Right lobe of liver (tissue), 6 donors: ENCODE results near the gene CDC42BPA. TPM values are rescaled to one million over a fixed set of nuclear protein-coding genes. Genes with fewer than 3 reads are reported as not detected.

Experiments
- ATAC-seq, 4 donors: fragments of 200-7000 bp; cut with Tn5 transposase; one replicate each; pipeline ENCODE4 v1.9.1; 2020; ENCODE audit warnings: mild to moderate bottlenecking in 4 of 4, moderate library complexity in 4 of 4
- DNase-seq, 3 donors: peaks; one replicate each; pipeline ENCODE4 v3.0.0-alpha.2; 2020
- H3K27ac ChIP-seq, 3 donors: fragments of 200-600 bp; one replicate each; pipeline ENCODE4 v1.8.0; 2022
- H3K27me3 ChIP-seq, 2 donors: fragments of 200-600 bp; one replicate each; pipeline ENCODE4 v1.8.0; 2022
- H3K36me3 ChIP-seq, 4 donors: fragments of 200-600 bp; sonication (generic) in 1 of 4; one replicate each; pipeline versions ENCODE4 v1.5.1 to v1.8.0; 2017 to 2022; ENCODE audit warnings: control low read depth in 1 of 4
- H3K4me1 ChIP-seq, 4 donors: fragments of 200-600 bp; sonication (generic) in 1 of 4; one replicate each; pipeline versions ENCODE4 v1.5.1 to v1.8.0; 2017 to 2022; ENCODE audit warnings: control low read depth in 1 of 4
- H3K4me3 ChIP-seq, 3 donors: fragments of 200-600 bp; one replicate each; pipeline ENCODE4 v1.8.0; 2022
- H3K9me3 ChIP-seq, 4 donors: fragments of 200-600 bp; sonication (generic) in 1 of 4; one replicate each; pipeline versions ENCODE4 v1.5.1 to v1.8.0; 2017 to 2022; ENCODE audit warnings: control low read depth in 1 of 4
- POLR2A ChIP-seq: fragments of 450-650 bp; IDR thresholded peaks from one replicate; pipeline ENCODE4 v1.6.1; 2017; ENCODE audit warnings: antibody characterized with exemption, mild to moderate bottlenecking
- WGBS: methylation state at CpG from one replicate; pipeline ENCODE4 v1.1.6; 2018; ENCODE audit warnings: low coverage, low lambda C conversion rate; ENCODE audit not compliant: insufficient coverage; ENCODE audit errors: missing lambda C conversion rate; 5-methylcytosine and 5-hydroxymethylcytosine counted together
- intact Hi-C, 2 donors: fragments of 100-400 bp; cut with DNase I; formaldehyde crosslinking; loops; one replicate each; pipeline versions ENCODE4 v1.11.2 to v1.14.1; 2022
- total RNA-seq, 6 experiments: library from RNA; depleted of rRNA in 2 of 6; stranded (reverse); fragments of >200 nt in 2 of 6; fragmentation: NEBNext Ultra II Directional in 3 of 6; extraction: Animal tissue kit (Norgen Biotek cat#: 25700) in 3 of 6; gene quantifications; one replicate each; pipeline versions ENCODE4 v1.1.0 to v1.2.4, GENCODE V29; 2016 to 2023
- TF ChIP-seq, protein P1 (sequence below), 4 donors: fragments of 200-600 bp in 3 of 4; fragments of 450-650 bp in 1 of 4; IDR thresholded peaks; one replicate each; pipeline versions ENCODE4 v1.5.1 to v1.8.0; 2016 to 2022; ENCODE audit warnings: antibody characterized with exemption in 4 of 4, mild to moderate bottlenecking in 2 of 4
- donor health status: DM: no; HTN: yes; CAD: no.
- donor health status: DM: no; HTN: no; CAD: no.
- donor health status: DM: no; HTN: no; CAD: no.
- donor health status: DM: no; HTN: yes; CAD: no.
- donor health status: DM: no; HTN: yes; CAD: no.

The CDC42BPA gene
- total RNA-seq, 6 experiments from 2014 or later = 11.4 to 35.0 (median 22.2) TPM

DNA sequence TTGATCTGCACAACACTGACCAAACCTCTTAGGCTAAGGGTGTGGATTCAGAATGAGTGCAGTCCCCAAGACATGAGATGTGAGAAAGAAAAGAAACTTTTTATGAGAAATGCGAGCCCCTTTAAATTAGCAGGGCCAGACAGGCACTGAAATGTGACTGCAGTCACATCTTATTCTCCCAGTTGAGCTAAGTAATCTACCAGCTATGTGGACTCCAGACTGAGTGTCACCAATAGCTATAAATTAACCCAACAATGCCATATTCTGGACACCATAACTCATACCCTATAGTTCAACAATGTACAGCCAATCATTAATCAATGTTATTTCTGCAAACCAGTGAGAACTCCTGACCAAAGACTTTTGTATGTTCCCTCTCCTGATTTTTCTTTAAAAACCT, 225.0 kb downstream of the CDC42BPA start:
- 88% methylated on average over 1 of the region's 1 CpG for WGBS

DNA sequence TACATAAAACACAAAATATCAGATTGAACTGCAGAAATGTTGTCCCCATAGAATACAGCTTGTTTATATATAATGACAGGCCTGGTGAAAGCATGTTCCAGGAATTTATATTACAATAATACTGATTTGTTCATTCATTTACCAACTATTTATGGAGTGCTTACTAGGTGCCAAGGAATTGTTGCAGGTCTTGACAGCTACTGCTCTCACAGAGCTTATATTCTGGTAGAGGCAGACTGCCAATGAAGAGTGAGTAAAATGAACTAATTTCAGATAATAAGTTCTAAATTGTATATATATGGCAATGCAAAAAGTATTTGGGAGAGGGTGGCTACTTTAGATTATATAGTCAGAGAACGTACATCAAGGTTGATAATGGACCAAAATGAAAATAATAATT, 226.2 kb downstream of the CDC42BPA start:
- no peak for DNase-seq
- Histone ChIP-seq H3K9me3 (no peaks in the 10 kb centered on the region), H3K27ac (no peak overlapping the region), H3K36me3 (peaks cover 0 to 7% (median 0%) of the 10 kb centered on the region in 4 donors), H3K4me1 (peaks cover 0 to 7% (median 1%) of the 10 kb centered on the region in 4 donors), H3K4me3 (no peak overlapping the region), H3K27me3 (no peaks in the 10 kb centered on the region)
- no peak for ATAC-seq
- TF ChIP-seq, protein P1, sequence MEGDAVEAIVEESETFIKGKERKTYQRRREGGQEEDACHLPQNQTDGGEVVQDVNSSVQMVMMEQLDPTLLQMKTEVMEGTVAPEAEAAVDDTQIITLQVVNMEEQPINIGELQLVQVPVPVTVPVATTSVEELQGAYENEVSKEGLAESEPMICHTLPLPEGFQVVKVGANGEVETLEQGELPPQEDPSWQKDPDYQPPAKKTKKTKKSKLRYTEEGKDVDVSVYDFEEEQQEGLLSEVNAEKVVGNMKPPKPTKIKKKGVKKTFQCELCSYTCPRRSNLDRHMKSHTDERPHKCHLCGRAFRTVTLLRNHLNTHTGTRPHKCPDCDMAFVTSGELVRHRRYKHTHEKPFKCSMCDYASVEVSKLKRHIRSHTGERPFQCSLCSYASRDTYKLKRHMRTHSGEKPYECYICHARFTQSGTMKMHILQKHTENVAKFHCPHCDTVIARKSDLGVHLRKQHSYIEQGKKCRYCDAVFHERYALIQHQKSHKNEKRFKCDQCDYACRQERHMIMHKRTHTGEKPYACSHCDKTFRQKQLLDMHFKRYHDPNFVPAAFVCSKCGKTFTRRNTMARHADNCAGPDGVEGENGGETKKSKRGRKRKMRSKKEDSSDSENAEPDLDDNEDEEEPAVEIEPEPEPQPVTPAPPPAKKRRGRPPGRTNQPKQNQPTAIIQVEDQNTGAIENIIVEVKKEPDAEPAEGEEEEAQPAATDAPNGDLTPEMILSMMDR (IDR thresholded peaks at IDR 0.05) = no peak
- TF ChIP-seq POLR2A = no peak
- intact Hi-C loops = no loop called here
- 92% methylated on average over 1 of the region's 1 CpG for WGBS

More for the DNA sequence above, 225.0 kb downstream of the CDC42BPA start:
- ATAC-seq (no peak), DNase-seq (no peak)
- Histone ChIP-seq H3K27ac (no peak overlapping the region), H3K4me3 (no peak overlapping the region), H3K27me3 (no peaks in the 10 kb centered on the region), H3K36me3 (peaks cover 0 to 7% (median 0%) of the 10 kb centered on the region in 4 donors), H3K9me3 (no peaks in the 10 kb centered on the region), H3K4me1 (peaks cover 0 to 7% (median 1%) of the 10 kb centered on the region in 4 donors)
- intact Hi-C loops = no loop called here
- TF ChIP-seq, protein P1 (IDR thresholded peaks at IDR 0.05) = no peak
- no peak for TF ChIP-seq POLR2A

DNA sequence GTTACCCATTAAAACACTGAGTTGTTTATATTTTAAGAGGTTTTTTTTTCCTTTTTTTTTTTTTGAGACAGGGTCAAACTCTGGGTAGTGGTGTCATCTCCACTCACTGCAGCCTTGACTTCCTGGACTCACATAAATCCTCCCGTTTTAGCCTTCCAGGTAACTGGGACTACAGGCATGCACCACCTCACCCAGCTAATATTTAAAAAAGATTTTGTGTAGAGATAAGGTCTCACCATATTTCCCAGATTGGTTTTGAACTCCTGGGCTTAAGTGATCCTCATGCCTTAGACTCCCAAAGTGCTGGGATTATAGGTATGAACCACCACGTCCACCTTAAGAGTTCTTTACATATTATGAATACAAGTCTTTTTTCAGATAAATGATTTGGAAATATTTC, 231.7 kb downstream of the CDC42BPA start:
- intact Hi-C loops = no loop called here

DNA sequence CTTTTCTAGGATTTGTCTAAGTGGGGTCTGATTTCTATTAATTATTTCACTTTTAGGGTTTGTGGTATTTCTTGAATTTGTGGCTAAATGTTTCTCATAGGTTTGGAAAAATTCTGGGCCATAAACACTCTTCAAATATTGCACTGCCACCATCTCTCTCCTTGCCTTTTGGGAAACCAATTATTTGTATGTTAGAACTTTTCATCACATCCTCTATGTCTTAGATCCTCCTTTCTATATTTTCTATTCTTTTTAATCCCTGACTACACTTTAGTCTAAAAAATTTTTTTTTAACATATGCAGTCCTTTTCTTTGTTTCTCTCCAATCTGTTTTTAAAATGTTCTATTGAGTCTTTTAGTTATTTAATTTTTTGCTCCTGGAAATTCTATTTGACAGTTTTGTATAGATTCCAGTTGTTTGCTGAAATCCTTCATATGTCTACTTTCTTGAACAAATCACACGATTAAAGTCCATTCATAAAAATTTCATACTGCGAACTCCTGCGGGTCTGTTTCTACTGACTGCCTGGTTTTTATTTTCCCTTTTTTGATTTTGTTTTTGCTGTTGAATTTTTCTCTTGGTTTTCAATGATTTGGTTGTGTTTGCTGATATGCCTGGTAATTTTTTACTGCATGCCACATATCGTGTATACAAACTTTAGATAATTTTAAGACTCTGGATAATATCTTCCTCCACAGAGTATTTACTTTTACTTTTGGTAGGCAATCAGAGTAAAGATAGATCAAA, 235.1 kb downstream of the CDC42BPA start:
- ATAC-seq = no peak
- no peak for DNase-seq
- Histone ChIP-seq H3K4me3 (no peak overlapping the region), H3K4me1 (no peaks in the 10 kb centered on the region), H3K27ac (no peak overlapping the region), H3K27me3 (no peaks in the 10 kb centered on the region), H3K36me3 (peaks cover 0 to 6% (median 0%) of the 10 kb centered on the region in 4 donors), H3K9me3 (no peaks in the 10 kb centered on the region)
- intact Hi-C loops = no loop called here
- TF ChIP-seq, protein P1 (IDR thresholded peaks at IDR 0.05) = no peak
- TF ChIP-seq POLR2A = no peak
- WGBS = 90% methylated on average over 4 of the region's 4 CpGs

More for the DNA sequence above, 231.7 kb downstream of the CDC42BPA start:
- Histone ChIP-seq H3K27ac (no peak overlapping the region), H3K4me1 (no peaks in the 10 kb centered on the region), H3K27me3 (no peaks in the 10 kb centered on the region), H3K9me3 (no peaks in the 10 kb centered on the region), H3K36me3 (peaks cover 0 to 7% (median 0%) of the 10 kb centered on the region in 4 donors), H3K4me3 (no peak overlapping the region)
- no peak for DNase-seq
- no peak for ATAC-seq
- WGBS = 92% methylated on average over 2 of the region's 2 CpGs
- TF ChIP-seq, protein P1 (IDR thresholded peaks at IDR 0.05) = no peak
- no peak for TF ChIP-seq POLR2A
